GM23248 (cell line): Measurements from ENCODE around the gene PCDHB9. TPM values are rescaled to one million over a fixed set of nuclear protein-coding genes. Genes with fewer than 3 reads are reported as not detected.
"Not testable (repeated sequence)": the region's sequence is repeated elsewhere in the genome, so short reads cannot be mapped to it uniquely, and the experiment has no call there.

Experiments used
- DNase-seq: peaks from one replicate; pipeline ENCODE4 v3.0.0-alpha.2; 2015
- H2AFZ ChIP-seq: fragments of 200-600 bp; sonication (generic); 2 replicates; pipeline ENCODE4 v1.6.1; 2016; ENCODE audit warnings: antibody characterized with exemption
- H3F3A ChIP-seq: fragments of 200-600 bp; sonication (generic); 2 replicates; pipeline ENCODE4 v1.6.1; 2016; ENCODE audit warnings: mild to moderate bottlenecking, antibody characterized with exemption, mixed run types; ENCODE audit not compliant: insufficient read depth
- H3K27ac ChIP-seq: fragments of 200-600 bp; sonication (generic); 2 replicates; pipeline ENCODE4 v1.5.1; 2016; ENCODE audit warnings: mild to moderate bottlenecking
- H3K27me3 ChIP-seq: fragments of 200-600 bp; sonication (generic); replicated peaks from 2 replicates; pipeline ENCODE4 v1.6.1; 2016; ENCODE audit warnings: mild to moderate bottlenecking; ENCODE audit not compliant: insufficient read depth
- H3K36me3 ChIP-seq: fragments of 200-600 bp; sonication (generic); 2 replicates; pipeline ENCODE4 v1.6.1; 2016; ENCODE audit warnings: low read depth, mild to moderate bottlenecking
- H3K4me1 ChIP-seq: fragments of 200-600 bp; sonication (generic); 2 replicates; pipeline ENCODE4 v1.6.1; 2016; ENCODE audit warnings: mild to moderate bottlenecking; ENCODE audit not compliant: insufficient read depth
- H3K4me2 ChIP-seq: fragments of 200-600 bp; sonication (generic); one replicate; pipeline ENCODE4 v1.6.1; 2016; ENCODE audit warnings: mild to moderate bottlenecking; ENCODE audit not compliant: unreplicated experiment
- H3K4me3 ChIP-seq: fragments of 200-600 bp; sonication (generic); 2 replicates; pipeline ENCODE4 v1.5.1; 2016; ENCODE audit warnings: mild to moderate bottlenecking
- H3K79me2 ChIP-seq: fragments of 200-600 bp; sonication (generic); 2 replicates; pipeline ENCODE4 v1.6.1; 2016; ENCODE audit warnings: mild to moderate bottlenecking; ENCODE audit not compliant: insufficient read depth
- H3K9ac ChIP-seq: fragments of 200-600 bp; sonication (generic); 2 replicates; pipeline ENCODE4 v1.6.1; 2016; ENCODE audit warnings: mild to moderate bottlenecking
- H3K9me2 ChIP-seq: fragments of 200-600 bp; sonication (generic); 2 replicates; pipeline ENCODE4 v1.6.1; 2016; ENCODE audit warnings: mixed run types, mild to moderate bottlenecking, moderate library complexity; ENCODE audit not compliant: insufficient read depth
- H3K9me3 ChIP-seq: fragments of 200-600 bp; sonication (generic); one replicate; pipeline ENCODE4 v1.6.1; 2017; ENCODE audit warnings: low read depth
- H4K20me1 ChIP-seq: fragments of 200-600 bp; sonication (generic); 2 replicates; pipeline ENCODE4 v1.6.0; 2016; ENCODE audit not compliant: insufficient read depth
- EZH2 ChIP-seq: fragments of 200-600 bp; sonication (generic); IDR thresholded peaks from 2 replicates; pipeline ENCODE4 v1.6.1; 2018; ENCODE audit warnings: antibody characterized with exemption, mild to moderate bottlenecking; ENCODE audit not compliant: insufficient read depth, poor library complexity, severe bottlenecking
- EZH2phosphoT487 ChIP-seq: fragments of 200-600 bp; sonication (generic); IDR thresholded peaks from 2 replicates; pipeline ENCODE4 v1.6.1; 2018; ENCODE audit warnings: antibody characterized with exemption, moderate library complexity, mild to moderate bottlenecking, low read depth; ENCODE audit not compliant: insufficient read depth
- WGBS, 2 experiments: methylation state at CpG; one replicate each; pipeline ENCODE4 v1.1.6; 2015 to 2017; ENCODE audit warnings: low lambda C conversion rate in 2 of 2, low coverage in 1 of 2; ENCODE audit errors: missing lambda C conversion rate in 2 of 2; 5-methylcytosine and 5-hydroxymethylcytosine counted together
- in situ Hi-C: fragments of 300-500 bp; cut with MboI; formaldehyde crosslinking; loops from 2 replicates; pipeline ENCODE4 v1.15.0; 2020
- polyA plus RNA-seq: library from polyadenylated mRNA; unstranded; fragments of >200 nt; fragmentation: Nextera tagmentation; extraction: Ambion mirVana; gene quantifications from 2 replicates; pipeline ENCODE4 v1.2.1, GENCODE V29; 2016
- total RNA-seq: library from RNA; depleted of rRNA; stranded (reverse); fragments of >200 nt; shearing (Covaris generic); gene quantifications from 2 replicates; pipeline ENCODE4 v1.2.3, GENCODE V29; 2014

PCDHB9 gene
- total and polyA plus RNA-seq, 2 experiments from 2014 or later = 1.3 to 2.5 TPM

DNA sequence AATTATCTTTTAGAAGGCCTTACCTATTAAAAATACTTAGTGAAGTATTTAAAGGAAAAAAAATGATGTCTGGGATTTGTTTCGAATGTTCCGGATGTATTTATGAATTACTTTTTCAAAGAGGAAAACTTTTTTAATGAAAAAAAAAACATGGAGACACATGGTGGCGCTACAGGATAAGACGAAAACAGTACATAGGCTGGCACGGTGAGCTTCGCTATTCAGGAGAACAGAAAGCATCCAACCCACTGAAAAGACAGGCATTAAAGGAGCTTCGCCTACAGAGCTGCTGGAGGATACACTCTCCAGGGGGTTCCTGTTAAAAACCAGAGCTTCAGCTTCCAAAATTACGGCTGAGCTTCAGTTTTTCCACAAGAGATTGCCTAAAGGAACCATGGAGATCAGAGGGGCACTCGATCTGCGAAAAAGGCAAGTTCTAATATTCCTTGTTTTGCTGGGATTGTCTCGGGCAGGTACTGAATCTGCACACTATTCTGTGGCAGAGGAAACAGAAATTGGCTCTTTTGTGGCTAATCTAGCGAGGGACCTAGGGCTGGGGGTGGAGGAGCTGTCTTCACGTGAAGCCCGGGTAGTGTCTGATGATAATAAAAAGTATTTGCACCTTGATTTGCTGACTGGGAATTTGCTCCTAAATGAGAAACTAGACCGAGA, 36.3 kb downstream of the PCDHB9 start, which contains the start of gene PCDHB14:
PCDHB14 (plus strand) TSS at position 232 of the 672 bp plus-strand sequence; CDS start at position 395, 163 bp downstream.
- WGBS, 2 experiments = 16% methylated on average over 15 of the region's 15 CpGs
- in situ Hi-C loops = no loop called here
- DNase-seq = peak; percentile 70

DNA sequence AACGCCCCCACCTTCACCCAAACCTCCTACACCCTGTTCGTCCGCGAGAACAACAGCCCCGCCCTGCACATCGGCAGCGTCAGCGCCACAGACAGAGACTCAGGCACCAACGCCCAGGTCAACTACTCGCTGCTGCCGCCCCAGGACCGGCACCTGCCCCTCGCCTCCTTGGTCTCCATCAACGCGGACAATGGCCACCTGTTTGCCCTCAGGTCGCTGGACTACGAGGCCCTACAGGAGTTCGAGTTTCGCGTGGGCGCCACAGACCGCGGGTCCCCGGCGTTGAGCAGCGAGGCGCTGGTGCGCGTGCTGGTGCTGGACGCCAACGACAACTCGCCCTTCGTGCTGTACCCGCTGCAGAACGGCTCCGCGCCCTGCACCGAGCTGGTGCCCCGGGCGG, 37.9 kb downstream of the PCDHB9 start:
- H3K36me3 ChIP-seq, H3K4me1 ChIP-seq, H3K4me2 ChIP-seq, H3K4me3 ChIP-seq, H3K9me2 ChIP-seq, H2AFZ ChIP-seq, H3K79me2 ChIP-seq, H3K9ac ChIP-seq, H3F3A ChIP-seq, DNase-seq, H3K27me3 ChIP-seq, H4K20me1 ChIP-seq, H3K27ac ChIP-seq, in situ Hi-C loops, H3K9me3 ChIP-seq: not testable (repeated sequence)
- WGBS, 2 experiments = 39 to 41% methylated on average over 32 to 35 of the region's 40 CpGs

More for the DNA sequence above, 36.3 kb downstream of the PCDHB9 start, which contains the start of gene PCDHB14:
- no peaks in the 10 kb centered on the region for H3F3A ChIP-seq
- no peaks in the 10 kb centered on the region for H4K20me1 ChIP-seq
- H3K4me3 ChIP-seq = peak within 1 kb of the TSS; percentile 72
- no peaks in the 10 kb centered on the region for H3K79me2 ChIP-seq
- no peaks in the 10 kb centered on the region for H3K36me3 ChIP-seq
- H3K9ac ChIP-seq = peak within 1 kb of the TSS; percentile 61; the same call in 1 of the 2 replicates
- H3K9me2 ChIP-seq = no peaks in the 10 kb centered on the region
- no peaks in the 10 kb centered on the region for H3K4me1 ChIP-seq
- TF ChIP-seq EZH2phosphoT487 (no peak), EZH2 (no peak)
- H2AFZ ChIP-seq = peak within 1 kb of the TSS; percentile 75
- peak within 1 kb of the TSS; percentile 72 for H3K4me2 ChIP-seq
- H3K27ac ChIP-seq = no peak within 1 kb of the TSS
- no peaks in the 10 kb centered on the region for H3K27me3 ChIP-seq
- no peaks in the 10 kb centered on the region for H3K9me3 ChIP-seq

DNA sequence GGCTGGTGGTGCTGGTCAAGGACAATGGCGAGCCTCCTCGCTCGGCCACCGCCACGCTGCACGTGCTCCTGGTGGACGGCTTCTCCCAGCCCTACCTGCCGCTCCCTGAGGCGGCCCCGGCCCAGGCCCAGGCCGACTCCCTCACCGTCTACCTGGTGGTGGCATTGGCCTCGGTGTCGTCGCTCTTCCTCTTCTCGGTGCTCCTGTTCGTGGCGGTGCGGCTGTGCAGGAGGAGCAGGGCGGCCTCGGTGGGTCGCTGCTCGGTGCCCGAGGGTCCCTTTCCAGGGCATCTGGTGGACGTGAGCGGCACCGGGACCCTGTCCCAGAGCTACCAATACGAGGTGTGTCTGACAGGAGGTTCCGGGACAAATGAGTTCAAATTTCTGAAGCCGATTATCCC, 38.5 kb downstream of the PCDHB9 start:
- H4K20me1 ChIP-seq, H2AFZ ChIP-seq, DNase-seq, H3K9me3 ChIP-seq, H3K4me2 ChIP-seq, H3K79me2 ChIP-seq, H3K36me3 ChIP-seq, H3K27ac ChIP-seq, H3K4me1 ChIP-seq, in situ Hi-C loops, H3K9ac ChIP-seq, H3K4me3 ChIP-seq, H3K27me3 ChIP-seq, H3K9me2 ChIP-seq, H3F3A ChIP-seq: not testable (repeated sequence)
- WGBS, 2 experiments = 37 to 38% methylated on average over 8 to 24 of the region's 30 CpGs

DNA sequence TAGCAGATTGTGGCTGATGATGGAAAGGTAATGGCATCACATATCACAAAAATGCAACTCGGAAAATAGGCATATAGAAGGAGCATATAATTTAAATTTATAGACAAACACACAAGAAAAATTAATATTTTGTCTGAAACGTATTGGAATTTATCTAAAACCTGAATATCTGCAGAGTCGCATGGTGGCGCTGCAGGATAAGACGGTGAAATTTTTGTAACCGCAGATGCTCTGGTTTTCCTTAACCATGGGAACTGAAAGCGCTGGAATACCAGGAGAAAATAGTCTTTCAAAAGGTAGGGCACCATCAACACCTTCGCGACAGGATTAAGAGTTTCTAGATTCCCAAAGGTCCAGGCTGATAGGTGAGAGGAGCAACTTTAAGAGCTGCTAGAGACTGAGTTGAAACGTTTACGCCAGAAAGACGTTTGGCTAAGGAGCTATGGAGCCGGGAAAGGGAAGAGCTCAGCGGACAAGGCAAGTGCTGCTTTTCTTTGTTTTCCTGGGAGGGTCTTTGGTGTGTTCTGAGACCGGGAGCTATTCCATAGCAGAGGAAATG, 47.2 kb downstream of the PCDHB9 start:
- peak overlapping the region; percentile 46; the same call in 1 of the 2 replicates for H2AFZ ChIP-seq
- no peaks in the 10 kb centered on the region for H3F3A ChIP-seq
- no peak overlapping the region for H3K27ac ChIP-seq
- H3K9me3 ChIP-seq = no peaks in the 10 kb centered on the region
- H3K4me1 ChIP-seq = no peaks in the 10 kb centered on the region
- H3K9me2 ChIP-seq = no peaks in the 10 kb centered on the region
- H3K4me3 ChIP-seq = peak overlapping the region; percentile 50
- no peaks in the 10 kb centered on the region for H4K20me1 ChIP-seq
- H3K9ac ChIP-seq = no peak overlapping the region
- H3K4me2 ChIP-seq = no peak overlapping the region
- no peaks in the 10 kb centered on the region for H3K36me3 ChIP-seq
- peak; percentile 34 for DNase-seq
- 10 to 14% methylated on average over 15 of the region's 15 CpGs for WGBS, 2 experiments
- H3K27me3 ChIP-seq = no peaks in the 10 kb centered on the region
- no peak for TF ChIP-seq EZH2phosphoT487
- no peak for TF ChIP-seq EZH2
- in situ Hi-C loops = no loop called here
- H3K79me2 ChIP-seq = no peaks in the 10 kb centered on the region

DNA sequence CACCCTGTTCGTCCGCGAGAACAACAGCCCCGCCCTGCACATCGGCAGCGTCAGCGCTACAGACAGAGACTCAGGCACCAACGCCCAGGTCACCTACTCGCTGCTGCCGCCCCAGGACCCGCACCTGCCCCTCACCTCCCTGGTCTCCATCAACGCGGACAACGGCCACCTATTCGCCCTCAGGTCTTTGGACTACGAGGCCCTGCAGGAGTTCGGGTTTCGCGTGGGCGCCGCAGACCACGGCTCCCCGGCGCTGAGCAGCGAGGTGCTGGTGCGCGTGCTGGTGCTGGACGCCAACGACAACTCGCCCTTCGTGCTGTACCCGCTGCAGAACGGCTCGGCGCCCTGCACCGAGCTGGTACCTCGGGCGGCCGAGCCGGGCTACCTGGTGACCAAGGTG, 49.0 kb downstream of the PCDHB9 start:
- H3K4me3 ChIP-seq, H3K27me3 ChIP-seq, H4K20me1 ChIP-seq, in situ Hi-C loops, H3K9me2 ChIP-seq, H2AFZ ChIP-seq, H3K4me2 ChIP-seq, H3K4me1 ChIP-seq, H3K9me3 ChIP-seq, H3F3A ChIP-seq, H3K27ac ChIP-seq, DNase-seq, H3K79me2 ChIP-seq, H3K9ac ChIP-seq, H3K36me3 ChIP-seq: not testable (repeated sequence)
- WGBS, 2 experiments = 31 to 32% methylated on average over 33 to 40 of the region's 40 CpGs
